ENCODE results near the gene LCN10.

DNA sequence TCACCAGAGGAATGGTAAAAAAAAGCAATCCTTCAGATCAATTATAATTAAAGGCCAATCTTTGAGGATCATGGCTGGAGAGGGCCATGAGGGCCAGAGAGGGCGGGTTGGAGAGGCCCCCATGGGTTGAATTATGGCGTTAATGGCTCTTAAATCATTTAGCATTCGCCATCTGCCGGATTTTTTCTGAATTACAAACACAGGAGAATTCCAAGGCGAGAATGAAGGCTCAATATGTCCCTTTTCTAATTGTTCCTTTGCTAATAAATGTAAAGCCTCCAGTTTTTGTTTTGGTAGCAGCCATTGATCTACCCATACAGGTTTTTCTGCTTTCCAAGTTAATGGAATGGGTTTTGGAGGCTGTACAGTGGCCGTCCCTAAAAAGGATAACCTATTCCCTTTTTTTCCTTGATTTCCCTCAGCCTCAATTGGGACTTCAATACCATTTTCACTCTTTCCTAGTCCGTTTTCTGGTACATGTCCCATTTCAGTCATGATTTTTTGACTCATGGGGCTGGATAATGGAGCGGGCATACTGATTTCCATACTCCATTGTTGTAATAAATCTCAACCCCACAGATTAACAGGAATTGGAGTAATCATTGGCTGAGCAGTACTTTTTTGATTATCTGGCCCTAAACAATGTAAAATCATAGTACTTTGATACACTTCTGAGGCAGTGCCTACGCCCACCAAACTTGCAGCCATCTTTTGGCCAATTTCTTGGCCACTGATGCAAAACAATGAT, 41.7 kb upstream of the LCN10 start:
- TF ChIP-seq POLR2A (IDR thresholded peaks at IDR 0.05; ENCODE audit: low read length) (no peak), GATA1 (IDR thresholded peaks at IDR 0.05; ENCODE audit: low read depth, low read length) (no peak)
